H1 (cell line): ENCODE results near the gene IL4. TPM values are rescaled to one million over a fixed set of nuclear protein-coding genes. Genes with fewer than 3 reads are reported as not detected.

Experiments
- CTCF ChIA-PET: fragments of 300-600 bp; sonication (Branson Sonifier 250); formaldehyde crosslinking; loops from one replicate; lab custom pipeline; 2021; ENCODE audit not compliant: partially characterized antibody; lab: Charles Lee
- POLR2A ChIA-PET: fragments of 300-600 bp; sonication (Branson Sonifier 250); formaldehyde crosslinking; loops from one replicate; lab custom pipeline; 2021; ENCODE audit warnings: inconsistent platforms; ENCODE audit not compliant: partially characterized antibody; lab: Charles Lee
- DNase-seq, 2 experiments: peaks; one replicate each; pipeline versions ENCODE4 v3.0.0 to v3.0.0-alpha.2; 2010 to 2022; ENCODE audit warnings: low spot score in 2 of 2, low read depth in 1 of 2, mixed read lengths in 1 of 2
- FAIRE-seq: peaks from 2 replicates; lab custom pipeline; 2011; peaks lifted over from hg19 to GRCh38; lab: Jason Lieb, UNC
- H2AFZ ChIP-seq: 2 replicates; pipeline ENCODE4 v1.8.1; 2012; ENCODE audit warnings: low read length, inconsistent platforms
- H2AK5ac ChIP-seq: 2 replicates; pipeline ENCODE4 v1.6.1; 2013; ENCODE audit warnings: low read depth, low read length
- H2BK120ac ChIP-seq: replicated peaks from 2 replicates; pipeline ENCODE3; 2013; ENCODE audit warnings: low read depth, low read length, inconsistent platforms
- H2BK12ac ChIP-seq: 2 replicates; pipeline ENCODE4 v1.6.1; 2013; ENCODE audit warnings: low read depth, low read length
- H2BK15ac ChIP-seq: 2 replicates; pipeline ENCODE4 v1.6.1; 2013; ENCODE audit warnings: low read length
- H2BK20ac ChIP-seq: 2 replicates; pipeline ENCODE4 v1.6.1; 2013; ENCODE audit warnings: low read length
- H2BK5ac ChIP-seq: 2 replicates; pipeline ENCODE4 v1.6.1; 2013; ENCODE audit warnings: low read depth, low read length
- H3K14ac ChIP-seq: 2 replicates; pipeline ENCODE4 v1.6.1; 2013; ENCODE audit warnings: inconsistent platforms; ENCODE audit not compliant: insufficient read length
- H3K18ac ChIP-seq: 2 replicates; pipeline ENCODE4 v1.6.1; 2013; ENCODE audit warnings: low read length; ENCODE audit errors: extremely low read depth
- H3K23ac ChIP-seq: 2 replicates; pipeline ENCODE4 v1.6.1; 2013; ENCODE audit warnings: inconsistent platforms; ENCODE audit not compliant: insufficient read length
- H3K23me2 ChIP-seq: 2 replicates; pipeline ENCODE4 v1.6.1; 2013; ENCODE audit warnings: low read depth, low read length
- H3K27ac ChIP-seq: 2 replicates; pipeline ENCODE4 v1.6.1; 2011; ENCODE audit warnings: low read depth, low read length, inconsistent platforms
- H3K27me3 ChIP-seq, 4 experiments: replicated peaks in 1 of 4; 1 replicate in 1 of 4; 2 replicates in 3 of 4; pipeline versions ENCODE4 v1.6.1 to v1.8.1; 2011 to 2013; ENCODE audit warnings: low read length in 3 of 4, mild to moderate bottlenecking in 3 of 4, inconsistent platforms in 2 of 4, mixed read lengths in 2 of 4, moderate library complexity in 1 of 4; ENCODE audit not compliant: control insufficient read depth in 3 of 4, insufficient read depth in 3 of 4; ENCODE audit errors: extremely low read depth in 1 of 4
- H3K36me3 ChIP-seq, 4 experiments: 2 replicates each; pipeline versions ENCODE4 v1.6.1 to v1.8.1; 2011 to 2013; ENCODE audit warnings: mild to moderate bottlenecking in 4 of 4, low read length in 3 of 4, moderate library complexity in 2 of 4, control low read depth in 1 of 4, inconsistent platforms in 1 of 4; ENCODE audit not compliant: insufficient read depth in 4 of 4, control insufficient read depth in 2 of 4
- H3K4ac ChIP-seq: replicated peaks from 2 replicates; pipeline ENCODE3; 2013; ENCODE audit warnings: low read length, low read depth, mixed read lengths, inconsistent platforms; ENCODE audit not compliant: insufficient read length
- H3K4me1 ChIP-seq, 4 experiments: replicated peaks in 1 of 4; 1 replicate in 1 of 4; 2 replicates in 3 of 4; pipeline versions ENCODE4 v1.6.1 to v1.8.1; 2011 to 2013; ENCODE audit warnings: low read length in 3 of 4, inconsistent platforms in 2 of 4, mixed read lengths in 1 of 4; ENCODE audit not compliant: insufficient read depth in 4 of 4, control insufficient read depth in 3 of 4
- H3K4me2 ChIP-seq, 2 experiments: 2 replicates each; pipeline versions ENCODE4 v1.6.1 to v1.8.1; 2011 to 2013; ENCODE audit warnings: low read depth in 2 of 2, low read length in 2 of 2, control low read depth in 1 of 2, inconsistent platforms in 1 of 2, mild to moderate bottlenecking in 1 of 2; ENCODE audit not compliant: insufficient read depth in 1 of 2
- H3K4me3 ChIP-seq, 4 experiments: fragments of 200-600, 300-600 bp in 1 of 4; sonication (generic), shearing (Covaris generic), sonication (Bioruptor Twin) in 1 of 4; 2 replicates each; pipeline versions ENCODE4 v1.5.1 to v1.8.1; 2011 to 2016; ENCODE audit warnings: low read length in 4 of 4, low read depth in 3 of 4, control low read depth in 2 of 4, inconsistent platforms in 2 of 4, mild to moderate bottlenecking in 2 of 4, mixed read lengths in 1 of 4, moderate library complexity in 1 of 4; ENCODE audit not compliant: insufficient read depth in 2 of 4; ENCODE audit errors: extremely low read depth in 1 of 4
- H3K56ac ChIP-seq: replicated peaks from 2 replicates; pipeline ENCODE3; 2013; ENCODE audit warnings: low read depth, mild to moderate bottlenecking, mixed read lengths, low read length, inconsistent platforms; ENCODE audit not compliant: insufficient read length
- H3K79me1 ChIP-seq: 2 replicates; pipeline ENCODE4 v1.6.1; 2013; ENCODE audit warnings: low read depth, low read length, control low read depth
- H3K79me2 ChIP-seq, 2 experiments: 2 replicates each; pipeline versions ENCODE4 v1.6.1 to v1.8.1; 2012 to 2013; ENCODE audit warnings: low read length in 2 of 2, mild to moderate bottlenecking in 2 of 2, inconsistent platforms in 1 of 2; ENCODE audit not compliant: insufficient read depth in 2 of 2, control insufficient read depth in 1 of 2
- H3K9ac ChIP-seq, 4 experiments: replicated peaks in 1 of 4; 1 replicate in 1 of 4; 2 replicates in 3 of 4; pipeline versions ENCODE4 v1.6.1 to v1.8.1; 2011 to 2013; ENCODE audit warnings: low read depth in 3 of 4, low read length in 3 of 4, control low read depth in 2 of 4, mild to moderate bottlenecking in 2 of 4, moderate library complexity in 2 of 4, inconsistent platforms in 1 of 4; ENCODE audit errors: extremely low read depth in 1 of 4
- H3K9me3 ChIP-seq, 2 experiments: 2 replicates each; pipeline versions ENCODE4 v1.6.1 to v1.8.1; 2012 to 2013; ENCODE audit warnings: mild to moderate bottlenecking in 2 of 2, moderate library complexity in 2 of 2, control low read depth in 1 of 2, inconsistent platforms in 1 of 2, low read depth in 1 of 2, low read length in 1 of 2, mixed read lengths in 1 of 2; ENCODE audit not compliant: insufficient read depth in 2 of 2
- H4K20me1 ChIP-seq, 2 experiments: replicated peaks in 1 of 2; 2 replicates each; pipeline versions ENCODE3 to v1.8.1; 2011 to 2013; ENCODE audit warnings: inconsistent platforms in 2 of 2, low read length in 2 of 2, mild to moderate bottlenecking in 1 of 2; ENCODE audit not compliant: insufficient read depth in 2 of 2, control insufficient read depth in 1 of 2
- H4K5ac ChIP-seq: 2 replicates; pipeline ENCODE4 v1.6.1; 2013; ENCODE audit warnings: low read length, low read depth, mixed read lengths, inconsistent platforms; ENCODE audit not compliant: insufficient read length
- H4K8ac ChIP-seq: 2 replicates; pipeline ENCODE4 v1.8.0; 2013; ENCODE audit warnings: mild to moderate bottlenecking, moderate library complexity, low read length, inconsistent platforms; ENCODE audit not compliant: insufficient read depth; ENCODE audit errors: extremely low read depth
- H4K91ac ChIP-seq: replicated peaks from 2 replicates; pipeline ENCODE3; 2013; ENCODE audit warnings: low read length, mixed read lengths, inconsistent platforms; ENCODE audit not compliant: insufficient read length
- CHD2 ChIP-seq: IDR thresholded peaks from 2 replicates; pipeline ENCODE4 v1.6.1; 2012; ENCODE audit warnings: low read length, improper control_type of control experiment
- RAD21 ChIP-seq, 2 experiments: IDR thresholded peaks in 1 of 2; conservative IDR thresholded peaks in 1 of 2; 2 replicates each; pipeline ENCODE4 v1.6.1; 2011; ENCODE audit warnings: low read depth in 2 of 2, low read length in 2 of 2, improper control_type of control experiment in 1 of 2, inconsistent platforms in 1 of 2, mild to moderate bottlenecking in 1 of 2, moderate library complexity in 1 of 2
- WGBS, 2 experiments: shearing (Covaris generic) in 1 of 2; methylation state at CpG; one replicate each; pipeline versions ENCODE4 v1.1.6 to v1.1.7; 2013 to 2015; ENCODE audit warnings: low lambda C conversion rate in 2 of 2, mixed read lengths in 2 of 2, inconsistent platforms in 1 of 2, low coverage in 1 of 2, missing lambda C conversion rate in 1 of 2; ENCODE audit not compliant: insufficient replicate concordance in 2 of 2, insufficient coverage in 1 of 2, insufficient read length in 1 of 2; ENCODE audit errors: extremely low coverage in 1 of 2, missing lambda C conversion rate in 1 of 2; 5-methylcytosine and 5-hydroxymethylcytosine counted together
- polyA plus RNA-seq, 7 experiments: library from polyadenylated mRNA; depleted of rRNA in 3 of 7; stranded (reverse) in 5 of 7; unstranded in 2 of 7; fragments of >200 nt in 5 of 7; fragments of 200-250 nt in 2 of 7; gene quantifications; 1 replicate in 5 of 7; 2 replicates in 1 of 7; 4 replicates in 1 of 7; pipeline versions ENCODE4 v1.2.1 to v1.2.3, GENCODE V29; 2011 to 2013; ENCODE audit warnings: missing spikeins in 2 of 7, mixed read lengths in 2 of 7
- total RNA-seq: library from RNA; stranded (reverse); fragmentation: NEBNext Ultra II Directional; extraction: Animal tissue kit (Norgen Biotek cat#: 25700); gene quantifications from 2 replicates; pipeline ENCODE4 v1.2.1, GENCODE V29; 2021

IL4 gene
- total and polyA plus RNA-seq, 2 of the 8 experiments (the other 6 are each of a cell fraction or from before 2014, with no cell fraction given): not detected

GRCh38 chr5:132653716-132654115 is 20.1 kb upstream of the IL4 start:
- no peak overlapping the region for H3K56ac ChIP-seq
- no peak overlapping the region for H3K18ac ChIP-seq
- 0 out of 2 replicates have a peak overlapping the region, but pooled peaks have one; percentile 16 for H2BK15ac ChIP-seq
- H4K91ac ChIP-seq: no peak overlapping the region
- no peak overlapping the region for H2BK12ac ChIP-seq
- H3K23ac ChIP-seq: no peak overlapping the region
- no peak overlapping the region for H2BK20ac ChIP-seq
- CTCF ChIA-PET: interaction anchor here (0.6 kb wide), 2 partner anchors 32 to 125 kb away, joined by 3 read pairs; no protein-coding TSS in a partner anchor
- H2BK120ac ChIP-seq: no peak overlapping the region
- H3K23me2 ChIP-seq: peaks cover 2% of the 10 kb centered on the region; the same call in 1 of the 2 replicates
- H3K4me1 ChIP-seq: peaks cover 0 to 8% (median under 1%) of the 10 kb centered on the region in 4 experiments; a peak in 4 of 7 replicates
- H3K79me2 ChIP-seq: no peaks in the 10 kb centered on the region
- H3K27me3 ChIP-seq: peaks cover 10 to 40% (median 31%) of the 10 kb centered on the region in 4 experiments
- no peaks in the 10 kb centered on the region for H3K36me3 ChIP-seq
- FAIRE-seq (no peak), DNase-seq (peak in 1 of 2 experiments; percentile 45)
- no peak overlapping the region for H2AK5ac ChIP-seq
- H3K9ac ChIP-seq: no peak overlapping the region
- no peak overlapping the region; the same call in 1 of the 2 replicates for H2AFZ ChIP-seq
- no peak overlapping the region for H2BK5ac ChIP-seq
- H3K9me3 ChIP-seq: no peaks in the 10 kb centered on the region; a peak in 1 of 4 replicates
- no peaks in the 10 kb centered on the region for H3K79me1 ChIP-seq
- WGBS, 2 experiments: 79% methylated on average over 6 of the region's 7 CpGs; no CpG with 5 or more reads in 1 of the 2 experiments
- peaks cover 0 to 1% of the 10 kb centered on the region in 2 experiments for H4K20me1 ChIP-seq
- H3K4ac ChIP-seq: no peak overlapping the region
- no peak overlapping the region for H4K8ac ChIP-seq
- POLR2A ChIA-PET: no interaction called here
- TF ChIP-seq RAD21 (IDR thresholded peaks at IDR 0.05 in 1 of 2, conservative IDR thresholded peaks at IDR 0.05 in 1 of 2; ENCODE audit: low read depth in 2 of 2, low read length in 2 of 2): peak in 1 of 2 experiments; percentile 14; a peak in 1 of 4 replicates
- TF ChIP-seq CHD2: no peak
- H3K14ac ChIP-seq: no peak overlapping the region
- H3K4me3 ChIP-seq: no peak overlapping the region
- H4K5ac ChIP-seq: no peak overlapping the region
- no peak overlapping the region for H3K27ac ChIP-seq
- no peak overlapping the region for H3K4me2 ChIP-seq
